Thymus (tissue), 11 donors: ENCODE measurements around the gene ARMC9. TPM values are rescaled to one million over a fixed set of nuclear protein-coding genes. Genes with fewer than 3 reads are reported as not detected.

Experiments used
- DNase-seq, 9 donors: peaks; one replicate each; pipeline ENCODE4 v3.0.0-alpha.2; 2013; ENCODE audit warnings: low spot score in 9 of 9, low read depth in 6 of 9, missing footprints in 1 of 9
- H3K27ac ChIP-seq, 2 donors: one replicate each; pipeline ENCODE4 v1.5.1; 2013; ENCODE audit warnings: control low read depth in 1 of 2, low read depth in 1 of 2, low read length in 1 of 2, mild to moderate bottlenecking in 1 of 2, moderate library complexity in 1 of 2
- H3K27me3 ChIP-seq, 2 donors: one replicate each; pipeline ENCODE4 v1.5.1; 2013; ENCODE audit warnings: low read length in 1 of 2; ENCODE audit not compliant: control insufficient read depth in 2 of 2, insufficient read depth in 1 of 2
- H3K36me3 ChIP-seq, 2 donors: one replicate each; pipeline ENCODE4 v1.5.1; 2013; ENCODE audit warnings: low read length in 1 of 2, mild to moderate bottlenecking in 1 of 2, moderate library complexity in 1 of 2; ENCODE audit not compliant: control insufficient read depth in 2 of 2, insufficient read depth in 2 of 2
- H3K4me1 ChIP-seq, 2 donors: one replicate each; pipeline ENCODE4 v1.5.1; 2013; ENCODE audit warnings: low read length in 2 of 2; ENCODE audit not compliant: control insufficient read depth in 2 of 2, insufficient read depth in 2 of 2
- H3K4me3 ChIP-seq, 2 donors: one replicate each; pipeline ENCODE4 v1.5.1; 2013; ENCODE audit warnings: low read length in 2 of 2, control low read depth in 1 of 2, mild to moderate bottlenecking in 1 of 2
- H3K9me3 ChIP-seq, 2 donors: one replicate each; pipeline ENCODE4 v1.5.1; 2013; ENCODE audit warnings: low read length in 1 of 2, mild to moderate bottlenecking in 1 of 2; ENCODE audit not compliant: control insufficient read depth in 2 of 2, insufficient read depth in 1 of 2
- WGBS: extraction: QIAGEN DNeasy Blood & Tissue Kit; methylation state at CpG from one replicate; pipeline ENCODE4 v1.1.7; 2013; 5-methylcytosine and 5-hydroxymethylcytosine counted together
- polyA plus RNA-seq: library from polyadenylated mRNA; stranded (reverse); fragments of 200-250 nt; gene quantifications from one replicate; pipeline ENCODE4 v1.2.3, GENCODE V29; 2013
- total RNA-seq: library from RNA; stranded (reverse); fragments of 120-200 nt; gene quantifications from one replicate; pipeline ENCODE4 v1.2.4, GENCODE V29; 2013
- donor health status: healthy.

Gene ARMC9
- total and polyA plus RNA-seq, 2 donors, result 5.4 to 5.7 TPM

- Histone ChIP-seq H3K27ac (no peak overlapping the region), H3K4me1 (peaks cover 0 to 4% of the 10 kb centered on the region in 2 donors), H3K4me3 (no peak overlapping the region), H3K9me3 (peaks cover 0 to 3% of the 10 kb centered on the region in 2 donors), H3K36me3 (no peaks in the 10 kb centered on the region), H3K27me3 (no peaks in the 10 kb centered on the region)
- DNase-seq, result no peak
- 83% methylated on average over 3 of the region's 3 CpGs for WGBS
Measured at GRCh38 chr2:231386446-231386845, 188.0 kb downstream of the ARMC9 start.

DNA sequence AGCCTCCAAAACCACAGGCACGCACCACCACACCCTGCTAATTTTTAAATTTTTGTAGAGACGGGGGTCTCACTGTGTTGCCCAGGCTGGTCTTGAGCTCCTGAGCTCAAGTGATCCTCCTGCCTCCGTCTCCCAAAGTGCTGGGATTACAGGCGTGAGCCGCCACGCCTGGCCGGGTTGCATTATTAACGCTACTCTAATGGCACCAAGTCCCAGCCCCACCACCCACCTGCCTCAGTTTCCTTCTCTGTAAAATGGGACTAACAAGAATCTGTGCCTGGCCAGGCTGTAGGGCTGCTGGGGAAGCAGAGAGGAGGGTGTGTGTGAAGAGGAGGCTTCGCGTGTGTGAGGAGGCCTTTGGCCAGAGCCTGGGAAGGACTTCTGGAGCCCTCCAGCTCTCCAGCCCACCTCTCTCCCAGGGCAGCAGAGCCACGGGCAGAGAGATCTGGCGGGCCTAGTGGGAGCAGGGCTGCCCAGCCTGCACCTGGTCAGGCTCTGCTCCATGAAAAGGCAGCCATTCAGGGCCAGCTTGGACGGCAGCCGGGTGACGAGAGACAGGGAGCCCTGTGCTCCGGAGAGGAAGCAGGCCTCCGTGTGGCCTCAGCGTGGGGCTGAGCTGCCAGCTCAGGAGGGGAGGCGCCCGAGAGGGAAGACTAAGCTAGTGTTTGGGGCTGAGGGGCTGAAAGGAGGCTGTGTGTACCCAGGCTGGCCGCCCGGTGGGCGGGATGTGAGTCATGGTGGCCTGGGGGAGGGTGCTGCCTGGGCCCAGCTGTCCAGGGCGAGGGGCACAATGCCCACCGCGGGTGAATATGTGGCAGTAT lies 189.7 kb downstream of the ARMC9 start:
- Histone ChIP-seq H3K27ac (no peak overlapping the region), H3K9me3 (peaks cover 0 to 3% of the 10 kb centered on the region in 2 donors), H3K36me3 (no peaks in the 10 kb centered on the region), H3K4me3 (no peak overlapping the region), H3K4me1 (peaks cover 0 to 20% of the 10 kb centered on the region in 2 donors), H3K27me3 (no peaks in the 10 kb centered on the region)
- WGBS, result 82% methylated on average over 26 of the region's 26 CpGs
- DNase-seq, result no peak

- H3K9me3 ChIP-seq, result peaks cover 0 to 3% of the 10 kb centered on the region in 2 donors
- H3K4me3 ChIP-seq, result no peak overlapping the region
- peaks cover 0 to 28% of the 10 kb centered on the region in 2 donors for H3K4me1 ChIP-seq
- no peak overlapping the region for H3K27ac ChIP-seq
- WGBS, result 95% methylated on average over 15 of the region's 15 CpGs
- no peak for DNase-seq
- peaks cover 0 to 2% of the 10 kb centered on the region in 2 donors for H3K27me3 ChIP-seq
- no peaks in the 10 kb centered on the region for H3K36me3 ChIP-seq
Measured at GRCh38 chr2:231388725-231389346, 190.4 kb downstream of the ARMC9 start.

GRCh38 chr2:231390667-231391066 lies 192.2 kb downstream of the ARMC9 start:
- 80% methylated on average over 8 of the region's 8 CpGs for WGBS
- no peak overlapping the region for H3K27ac ChIP-seq
- no peak overlapping the region for H3K4me3 ChIP-seq
- H3K9me3 ChIP-seq, result peaks cover 0 to under 1% of the 10 kb centered on the region in 2 donors
- H3K27me3 ChIP-seq, result peaks cover 14 to 18% of the 10 kb centered on the region in 2 donors
- H3K4me1 ChIP-seq, result peaks cover 0 to 41% of the 10 kb centered on the region in 2 donors
- H3K36me3 ChIP-seq, result no peaks in the 10 kb centered on the region
- no peak for DNase-seq

DNA sequence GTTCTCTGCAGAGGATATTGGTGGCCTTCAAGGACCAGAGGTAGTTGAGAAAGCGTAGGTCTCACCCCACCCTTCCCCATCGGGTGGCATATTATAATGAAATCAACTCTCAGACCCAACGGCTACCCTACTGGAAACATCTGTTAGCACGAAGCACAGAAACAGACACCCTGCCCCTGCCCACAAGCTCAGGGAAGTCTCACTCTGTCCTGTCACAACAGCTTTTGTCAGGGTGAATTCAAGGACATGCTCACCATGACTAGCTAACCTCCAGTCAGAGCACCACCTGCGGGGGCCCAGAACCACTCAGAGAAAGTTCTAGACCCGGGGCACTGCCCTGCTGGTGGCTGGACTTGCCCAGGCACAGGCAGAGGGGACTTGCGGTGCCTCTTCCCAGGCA lies 193.6 kb downstream of the ARMC9 start:
- H3K36me3 ChIP-seq, result no peaks in the 10 kb centered on the region
- H3K4me1 ChIP-seq, result peaks cover 0 to 45% of the 10 kb centered on the region in 2 donors
- H3K27me3 ChIP-seq, result peaks cover 27 to 31% of the 10 kb centered on the region in 2 donors
- no peak overlapping the region for H3K4me3 ChIP-seq
- H3K27ac ChIP-seq, result no peak overlapping the region
- 43% methylated on average over 7 of the region's 7 CpGs for WGBS
- DNase-seq, result peak in 1 of 9 donors; percentile 29
- no peaks in the 10 kb centered on the region for H3K9me3 ChIP-seq

- no peaks in the 10 kb centered on the region for H3K9me3 ChIP-seq
Measured at GRCh38 chr2:231392431-231393148, 194.2 kb downstream of the ARMC9 start.

DNA sequence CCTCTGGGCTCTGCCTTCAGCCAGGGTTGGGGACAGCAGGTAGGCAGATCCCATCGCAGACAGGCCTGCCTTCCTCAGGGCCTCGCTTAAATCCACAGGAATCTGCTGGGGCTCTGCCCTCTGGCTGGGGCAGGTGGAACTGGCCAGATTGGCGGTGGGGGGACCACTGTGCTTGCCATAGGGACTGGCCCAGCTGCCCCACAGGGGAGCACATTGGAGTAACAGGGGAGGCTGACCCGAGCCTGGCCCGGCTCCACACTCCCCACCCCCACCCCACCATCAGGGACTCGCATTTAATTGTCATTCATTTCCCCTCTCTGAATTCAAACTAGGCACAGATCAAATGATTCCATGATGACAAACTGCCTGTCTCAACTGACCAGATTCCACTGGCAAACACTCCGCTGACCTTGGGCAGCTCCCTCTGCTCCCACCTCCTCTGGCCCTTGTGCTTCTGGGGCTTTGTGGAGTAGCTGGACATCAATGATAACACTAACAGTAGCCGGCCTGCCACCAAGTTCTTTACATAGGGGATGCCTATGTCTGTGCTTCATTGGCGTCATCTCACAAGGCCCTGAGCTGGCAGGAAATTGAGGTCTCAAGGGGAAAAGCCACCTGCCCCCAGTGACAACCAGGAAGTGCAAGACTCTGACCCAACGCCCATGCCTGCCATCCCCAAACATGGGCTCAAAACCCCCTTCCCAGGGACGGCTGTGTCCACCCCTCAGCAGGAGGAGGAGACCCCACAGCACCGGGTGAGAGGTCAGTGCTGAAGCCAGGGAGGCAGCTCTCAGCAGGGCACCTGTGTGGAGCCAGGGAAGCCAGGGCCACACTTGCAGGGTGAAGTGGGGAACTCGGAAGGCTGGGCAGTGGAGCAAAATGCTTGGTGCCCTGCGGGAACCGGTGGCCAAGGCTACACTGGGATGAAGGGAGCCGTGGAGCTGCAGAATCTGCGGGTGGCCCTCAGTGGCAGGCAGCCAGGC lies 195.0 kb downstream of the ARMC9 start:
- 78% methylated on average over 17 of the region's 17 CpGs for WGBS

More at GRCh38 chr2:231392431-231393148, 194.2 kb downstream of the ARMC9 start:
- H3K4me3 ChIP-seq, result no peak overlapping the region
- 95% methylated on average over 14 of the region's 14 CpGs for WGBS
- no peak for DNase-seq
- H3K36me3 ChIP-seq, result no peaks in the 10 kb centered on the region
- H3K27ac ChIP-seq, result no peak overlapping the region
- peaks cover 28 to 37% of the 10 kb centered on the region in 2 donors for H3K27me3 ChIP-seq
- peaks cover 0 to 45% of the 10 kb centered on the region in 2 donors for H3K4me1 ChIP-seq

More for the DNA sequence above, 195.0 kb downstream of the ARMC9 start:
- Histone ChIP-seq H3K9me3 (no peaks in the 10 kb centered on the region), H3K36me3 (no peaks in the 10 kb centered on the region), H3K4me1 (peaks cover 0 to 41% of the 10 kb centered on the region in 2 donors), H3K27ac (peak overlapping the region in 1 of 2 donors; percentile 37), H3K4me3 (no peak overlapping the region), H3K27me3 (peaks cover 28 to 41% of the 10 kb centered on the region in 2 donors)
- peak in 2 of 9 donors; percentile 29 to 49 for DNase-seq
